IMR-90 (cell line): ENCODE data around the gene UBXN2A. TPM values are rescaled to one million over a fixed set of nuclear protein-coding genes. Genes with fewer than 3 reads are reported as not detected.

Source experiments
- ATAC-seq: fragments of 200-7000 bp; cut with Tn5 transposase; 2 replicates; pipeline ENCODE4 v1.9.1; 2020; ENCODE audit warnings: low read depth, mild to moderate bottlenecking, moderate library complexity
- BruUV-seq: library from RNA; stranded (reverse); fragments of 400-500 nt; replicated peaks from 2 replicates; lab custom pipeline; 2021; lab: Mats Ljungman, UMichigan
- CTCF ChIA-PET: fragments of 300-600 bp; formaldehyde crosslinking; extraction: SDS; loops from one replicate; lab custom pipeline; 2021; ENCODE audit warnings: antibody characterized with exemption; lab: Yijun Ruan, JAX
- POLR2A ChIA-PET: fragments of 300-600 bp; sonication (Branson Sonifier 250); formaldehyde crosslinking; loops from one replicate; lab custom pipeline; 2022; ENCODE audit warnings: antibody characterized with exemption; ENCODE audit not compliant: unreplicated experiment; lab: Charles Lee
- DNase-seq: peaks from one replicate; pipeline ENCODE4 v3.0.0; 2013
- H2AFZ ChIP-seq: replicated peaks from 2 replicates; pipeline ENCODE3; 2013; ENCODE audit warnings: low read length, mild to moderate bottlenecking; ENCODE audit not compliant: poor library complexity
- H2AK5ac ChIP-seq: 2 replicates; pipeline ENCODE4 v1.6.1; 2013; ENCODE audit warnings: low read depth, low read length, inconsistent platforms
- H2AK9ac ChIP-seq: replicated peaks from 2 replicates; pipeline ENCODE3; 2013; ENCODE audit warnings: mild to moderate bottlenecking, low read depth, low read length, moderate library complexity; ENCODE audit not compliant: poor library complexity
- H2BK120ac ChIP-seq: 2 replicates; pipeline ENCODE4 v1.6.1; 2013; ENCODE audit warnings: low read depth, low read length, inconsistent platforms
- H2BK15ac ChIP-seq: 3 replicates; pipeline ENCODE4 v1.6.1; 2013; ENCODE audit warnings: low read depth, low read length, inconsistent platforms
- H2BK20ac ChIP-seq: 2 replicates; pipeline ENCODE4 v1.6.1; 2013; ENCODE audit warnings: low read depth, mild to moderate bottlenecking, inconsistent platforms, low read length, moderate library complexity
- H2BK5ac ChIP-seq: 2 replicates; pipeline ENCODE4 v1.6.1; 2013; ENCODE audit warnings: mild to moderate bottlenecking, low read depth, low read length, inconsistent platforms; ENCODE audit not compliant: poor library complexity, severe bottlenecking
- H3K14ac ChIP-seq: replicated peaks from 2 replicates; pipeline ENCODE4 v1.6.1; 2013; ENCODE audit warnings: low read depth, low read length, inconsistent platforms
- H3K18ac ChIP-seq: 2 replicates; pipeline ENCODE4 v1.6.1; 2013; ENCODE audit warnings: low read depth, low read length, control low read depth
- H3K23ac ChIP-seq: 2 replicates; pipeline ENCODE4 v1.6.1; 2013; ENCODE audit warnings: low read depth, low read length, inconsistent platforms
- H3K27ac ChIP-seq: 2 replicates; pipeline ENCODE4 v1.5.1; 2013; ENCODE audit warnings: mild to moderate bottlenecking, control low read depth, low read length; ENCODE audit not compliant: insufficient read depth
- H3K27me3 ChIP-seq: 2 replicates; pipeline ENCODE4 v1.6.1; 2013; ENCODE audit warnings: low read length; ENCODE audit not compliant: control insufficient read depth, insufficient read depth
- H3K36me3 ChIP-seq: 2 replicates; pipeline ENCODE4 v1.6.1; 2013; ENCODE audit warnings: low read length, mixed read lengths; ENCODE audit not compliant: control insufficient read depth, insufficient read depth
- H3K4ac ChIP-seq: 2 replicates; pipeline ENCODE4 v1.6.1; 2013; ENCODE audit warnings: low read depth, low read length, inconsistent platforms
- H3K4me1 ChIP-seq: 2 replicates; pipeline ENCODE4 v1.6.1; 2013; ENCODE audit warnings: low read length, mixed read lengths; ENCODE audit not compliant: control insufficient read depth, insufficient read depth
- H3K4me2 ChIP-seq: 2 replicates; pipeline ENCODE4 v1.6.1; 2013; ENCODE audit warnings: low read depth, mild to moderate bottlenecking, control low read depth, low read length, moderate library complexity
- H3K4me3 ChIP-seq: 2 replicates; pipeline ENCODE4 v1.5.1; 2013; ENCODE audit warnings: low read depth, mild to moderate bottlenecking, control low read depth, low read length, moderate library complexity; ENCODE audit not compliant: insufficient read depth
- H3K56ac ChIP-seq: 2 replicates; pipeline ENCODE4 v1.6.1; 2013; ENCODE audit warnings: low read length, inconsistent platforms; ENCODE audit not compliant: insufficient read depth; ENCODE audit errors: extremely low read depth
- H3K79me1 ChIP-seq, 2 experiments: 2 replicates each; pipeline ENCODE4 v1.6.1; 2013; ENCODE audit warnings: low read length in 2 of 2, inconsistent platforms in 1 of 2, low read depth in 1 of 2
- H3K9ac ChIP-seq: 2 replicates; pipeline ENCODE4 v1.6.1; 2013; ENCODE audit warnings: low read depth, low read length, control low read depth
- H3K9me1 ChIP-seq: 2 replicates; pipeline ENCODE4 v1.6.1; 2013; ENCODE audit warnings: low read length, inconsistent platforms; ENCODE audit not compliant: insufficient read depth
- H3K9me3 ChIP-seq: 2 replicates; pipeline ENCODE4 v1.6.1; 2013; ENCODE audit warnings: low read length; ENCODE audit not compliant: control insufficient read depth, insufficient read depth
- H4K20me1 ChIP-seq: 2 replicates; pipeline ENCODE4 v1.6.1; 2013; ENCODE audit warnings: low read length, inconsistent platforms; ENCODE audit not compliant: insufficient read depth
- H4K5ac ChIP-seq: 2 replicates; pipeline ENCODE4 v1.6.1; 2013; ENCODE audit warnings: mild to moderate bottlenecking, low read depth, low read length, control low read depth
- H4K8ac ChIP-seq, 2 experiments: 2 replicates each; pipeline ENCODE4 v1.6.1; 2013; ENCODE audit warnings: low read depth in 2 of 2, low read length in 2 of 2, control low read depth in 1 of 2, inconsistent platforms in 1 of 2
- H4K91ac ChIP-seq: 2 replicates; pipeline ENCODE4 v1.6.1; 2013; ENCODE audit warnings: low read depth, low read length, inconsistent platforms; ENCODE audit not compliant: insufficient read depth
- BHLHE40 ChIP-seq: fragments of 150-350 bp; IDR thresholded peaks from 2 replicates; pipeline ENCODE4 v1.6.1; 2016; ENCODE audit warnings: mild to moderate bottlenecking, low read depth, low read length
- CHD1 ChIP-seq: IDR thresholded peaks from 2 replicates; pipeline ENCODE4 v1.6.1; 2012; ENCODE audit warnings: low read depth, low read length, improper control_type of control experiment
- CTCF ChIP-seq: conservative IDR thresholded peaks from 2 replicates; pipeline ENCODE4 v1.5.1; 2012; ENCODE audit warnings: mild to moderate bottlenecking, low read depth, low read length, improper control_type of control experiment
- ELK1 ChIP-seq: fragments of 150-350 bp; IDR thresholded peaks from 2 replicates; pipeline ENCODE4 v1.6.1; 2016; ENCODE audit warnings: low read depth, mild to moderate bottlenecking, low read length, moderate library complexity, borderline replicate concordance
- FOS ChIP-seq: fragments of 150-350 bp; IDR thresholded peaks from 2 replicates; pipeline ENCODE4 v1.6.1; 2016; ENCODE audit warnings: low read depth, low read length
- MAFK ChIP-seq: IDR thresholded peaks from 2 replicates; pipeline ENCODE4 v1.6.1; 2012; ENCODE audit warnings: low read depth, low read length, improper control_type of control experiment
- MAZ ChIP-seq: IDR thresholded peaks from 2 replicates; pipeline ENCODE4 v1.6.1; 2012; ENCODE audit warnings: low read depth, mild to moderate bottlenecking, low read length, improper control_type of control experiment, moderate library complexity, borderline replicate concordance
- NFE2L2 ChIP-seq: fragments of 150-350 bp; IDR thresholded peaks from 2 replicates; pipeline ENCODE4 v1.6.1; 2016; ENCODE audit warnings: low read depth, mild to moderate bottlenecking, low read length
- POLR2A ChIP-seq: IDR thresholded peaks from 2 replicates; pipeline ENCODE4 v1.6.1; 2012; ENCODE audit warnings: mild to moderate bottlenecking, low read depth, low read length
- RAD21 ChIP-seq: IDR thresholded peaks from 2 replicates; pipeline ENCODE4 v1.6.1; 2012; ENCODE audit warnings: low read length, improper control_type of control experiment
- RCOR1 ChIP-seq: IDR thresholded peaks from 2 replicates; pipeline ENCODE4 v1.6.1; 2012; ENCODE audit warnings: mild to moderate bottlenecking, low read length, improper control_type of control experiment; ENCODE audit not compliant: insufficient replicate concordance
- RFX5 ChIP-seq: IDR thresholded peaks from 2 replicates; pipeline ENCODE4 v1.8.0; 2012; ENCODE audit warnings: low read depth, mild to moderate bottlenecking, low read length, moderate library complexity
- SMC3 ChIP-seq: fragments of 150-350 bp; IDR thresholded peaks from 2 replicates; pipeline ENCODE4 v1.6.1; 2016; ENCODE audit warnings: low read depth, mild to moderate bottlenecking, antibody characterized with exemption, low read length, moderate library complexity
- USF2 ChIP-seq: fragments of 150-350 bp; IDR thresholded peaks from 2 replicates; pipeline ENCODE4 v1.6.1; 2017; ENCODE audit warnings: mild to moderate bottlenecking, antibody characterized with exemption, low read length, low read depth
- WGBS, 2 experiments: methylation state at CpG; one replicate each; pipeline versions ENCODE4 v1.1.5 to v1.1.7; 2013; ENCODE audit warnings: missing lambda C conversion rate in 2 of 2; ENCODE audit not compliant: insufficient read length in 1 of 2; ENCODE audit errors: extremely low coverage in 2 of 2; 5-methylcytosine and 5-hydroxymethylcytosine counted together
- dilution Hi-C: fragments of 300-500 bp; cut with HindIII; formaldehyde crosslinking; loops from one replicate; pipeline ENCODE4 v1.14.3; 2018; ENCODE audit warnings: low sequenced_read_pairs; ENCODE audit not compliant: unreplicated experiment
- in situ Hi-C: fragments of 300-500 bp; cut with MboI; formaldehyde crosslinking; loops from 3 replicates; pipeline ENCODE4 v1.14.3; 2019; ENCODE audit warnings: low sequenced_read_pairs, inconsistent platforms, mixed read lengths
- intact Hi-C: fragments of 100-400 bp; cut with micrococcal nuclease; formaldehyde crosslinking; loops from 2 replicates; pipeline ENCODE4 v1.10.0; 2022
- polyA plus RNA-seq, 3 experiments: library from polyadenylated mRNA; depleted of rRNA; stranded (reverse); fragments of >200 nt; gene quantifications; 2 replicates each; pipeline ENCODE4 v1.2.3, GENCODE V29; 2012; ENCODE audit warnings: low replicate concordance in 1 of 3
- total RNA-seq: library from RNA; depleted of rRNA; stranded (reverse); fragments of >200 nt; gene quantifications from 2 replicates; pipeline ENCODE4 v1.2.3, GENCODE V29; 2012

The UBXN2A gene
- total and polyA plus RNA-seq, 2 of the 4 experiments (the other 2 are of a cell fraction): 4.6 to 7.7 TPM

- POLR2A ChIA-PET: no interaction called here
- dilution Hi-C loops: no loop called here
- Histone ChIP-seq H3K14ac (peak overlapping the region; percentile 48; the same call in 1 of the 2 replicates), H2AK9ac (no peak overlapping the region), H2AFZ (no peak overlapping the region), H2BK5ac (no peak overlapping the region), H3K56ac (0 out of 2 replicates have a peak overlapping the region, but pooled peaks have one; percentile 47), H3K4me2 (peak overlapping the region; percentile 71), H2BK20ac (no peak overlapping the region), H2AK5ac (no peak overlapping the region), H3K27ac (no peak overlapping the region), H3K4me1 (no peaks in the 10 kb centered on the region; the same call in 1 of the 2 replicates), H4K91ac (no peak overlapping the region), H3K27me3 (no peaks in the 10 kb centered on the region), H3K36me3 (no peaks in the 10 kb centered on the region), H3K18ac (no peak overlapping the region), H3K79me1 (peaks cover 8 to 54% of the 10 kb centered on the region in 2 experiments), H4K8ac (no peak overlapping the region), H3K9me1 (peaks cover 6% of the 10 kb centered on the region; the same call in 1 of the 2 replicates), H3K9me3 (no peaks in the 10 kb centered on the region), H4K5ac (0 out of 2 replicates have a peak overlapping the region, but pooled peaks have one; percentile 2), H3K4ac (no peak overlapping the region; the same call in 1 of the 2 replicates), H3K23ac (peak overlapping the region; percentile 74), H2BK120ac (no peak overlapping the region), H3K9ac (peak overlapping the region; percentile 52; the same call in 1 of the 2 replicates), H4K20me1 (peaks cover 13% of the 10 kb centered on the region), H2BK15ac (no peak overlapping the region), H3K4me3 (peak overlapping the region; percentile 88; the same call in 1 of the 2 replicates)
- DNase-seq (no peak), ATAC-seq (no peak)
- WGBS, 2 experiments: no CpG with 5 or more reads among the region's 7 CpGs
- in situ Hi-C loops: no loop called here
- no TSS peak for BruUV-seq
- intact Hi-C loops: loop anchor here (5.0 to 10.0 kb wide), 2 partner anchors 117 to 430 kb away; no protein-coding TSS in a partner anchor
- CTCF ChIA-PET: interaction anchor here (0.9 to 1.2 kb wide), 3 partner anchors 15 to 244 kb away, joined by 3 to 7 read pairs (median 3); no protein-coding TSS in a partner anchor
- TF ChIP-seq SMC3 (no peak), NFE2L2 (no peak), MAFK (no peak), MAZ (no peak), BHLHE40 (no peak), USF2 (no peak), RFX5 (no peak), CTCF (no peak), RAD21 (no peak), ELK1 (no peak), CHD1 (no peak), POLR2A (no peak), FOS (no peak), RCOR1 (no peak)
Measured at GRCh38 chr2:23924589-23925359, 15.5 kb upstream of the UBXN2A start.
